OCI-LY7 (cell line): ENCODE results near the gene WDR70.

Experiments used
- CTCF ChIP-seq: fragments of 200-600 bp; sonication (generic); conservative IDR thresholded peaks from 2 replicates; pipeline ENCODE4 v1.5.1; 2014; ENCODE audit warnings: mild to moderate bottlenecking, antibody characterized with exemption, low read length, moderate library complexity, mixed read lengths
- EZH2phosphoT487 ChIP-seq: fragments of 200-600 bp; sonication (generic); IDR thresholded peaks from 2 replicates; pipeline ENCODE4 v1.6.1; 2018; ENCODE audit warnings: low read depth, borderline replicate concordance, mild to moderate bottlenecking, mixed run types, antibody characterized with exemption, low read length, moderate library complexity, mixed read lengths

GRCh38 chr5:37606632-37607248 is 227.6 kb downstream of the WDR70 start:
- TF ChIP-seq CTCF = no peak
- TF ChIP-seq EZH2phosphoT487 = no peak
